Stimulated activated CD8-positive, alpha-beta memory T cell treated with anti-CD3 and anti-CD28 coated beads, Interleukin-7, amount 100 ng/mL, for 1 hour (primary cell): Measurements from ENCODE around the gene MAP4K3.
"Not testable (repeated sequence)": the region's sequence is repeated elsewhere in the genome, so short reads cannot be mapped to it uniquely, and the experiment has no call there.

Experiments used
- DNase-seq, 2 donors: peaks; one replicate each; pipeline ENCODE4 v3.0.0-alpha.2; 2020; ENCODE audit warnings: low read depth in 2 of 2

Gene MAP4K3

GRCh38 chr2:39244241-39244862, 192.7 kb downstream of the MAP4K3 start:
- DNase-seq: not testable (repeated sequence)

DNA sequence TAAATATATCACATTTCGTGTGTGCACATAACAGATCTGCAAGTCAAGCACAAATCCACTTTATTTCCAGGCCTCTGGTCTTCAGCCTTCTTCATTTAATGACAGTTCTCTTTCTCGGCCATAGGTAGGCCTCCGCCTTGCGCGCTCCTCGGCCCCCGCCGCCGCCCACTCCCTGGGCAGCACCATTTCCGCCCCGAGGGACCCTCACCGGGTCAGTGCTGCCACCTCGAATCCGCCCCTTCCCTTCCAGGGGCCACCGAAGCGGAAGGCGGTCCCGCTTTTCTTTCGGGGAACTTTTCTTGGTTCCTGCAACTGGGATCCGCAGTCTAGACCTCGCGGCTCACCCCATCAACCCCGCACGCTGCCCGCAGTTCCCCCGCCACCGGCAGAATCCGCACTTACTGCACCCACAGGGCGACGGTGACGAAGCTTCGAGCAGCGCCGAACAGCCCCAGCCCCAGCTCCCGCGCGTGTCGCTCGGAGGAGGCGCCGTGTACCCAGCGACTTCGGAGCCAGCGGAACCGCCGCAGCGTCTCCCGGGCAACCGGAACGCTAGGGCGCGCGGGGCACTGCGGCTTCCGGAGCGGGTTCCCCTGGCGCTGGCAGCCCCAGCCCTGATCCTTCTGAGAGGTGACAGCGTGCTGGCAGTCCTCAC, 193.5 kb downstream of the MAP4K3 start, which contains the start of gene CDKL4:
CDKL4 (minus strand) TSS at position 502 of the 655 bp plus-strand sequence.
- no peak for DNase-seq

DNA sequence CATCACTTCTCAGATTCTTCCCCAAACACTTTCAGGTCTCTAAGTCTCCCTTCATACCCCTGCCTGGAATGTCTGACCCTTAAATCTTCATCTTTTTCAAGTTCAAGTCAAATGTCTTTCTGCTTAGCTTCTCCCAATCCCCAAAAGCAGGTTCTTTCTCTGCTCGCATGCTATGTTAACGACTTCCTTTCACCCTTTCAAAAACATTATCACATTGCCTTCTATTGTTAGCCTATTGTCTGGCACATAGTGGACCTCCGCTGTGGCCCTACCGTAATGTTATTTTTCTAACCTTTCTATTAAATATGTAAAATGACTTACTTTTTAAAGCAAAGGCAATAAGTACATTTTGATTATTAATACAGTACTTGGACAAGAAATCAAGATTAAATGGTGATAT, 195.5 kb downstream of the MAP4K3 start:
- DNase-seq: no peak

- no peak for DNase-seq
Measured at GRCh38 chr2:39240758-39241157, 196.3 kb downstream of the MAP4K3 start.

GRCh38 chr2:39234754-39235153, 202.3 kb downstream of the MAP4K3 start:
- DNase-seq: no peak

DNA sequence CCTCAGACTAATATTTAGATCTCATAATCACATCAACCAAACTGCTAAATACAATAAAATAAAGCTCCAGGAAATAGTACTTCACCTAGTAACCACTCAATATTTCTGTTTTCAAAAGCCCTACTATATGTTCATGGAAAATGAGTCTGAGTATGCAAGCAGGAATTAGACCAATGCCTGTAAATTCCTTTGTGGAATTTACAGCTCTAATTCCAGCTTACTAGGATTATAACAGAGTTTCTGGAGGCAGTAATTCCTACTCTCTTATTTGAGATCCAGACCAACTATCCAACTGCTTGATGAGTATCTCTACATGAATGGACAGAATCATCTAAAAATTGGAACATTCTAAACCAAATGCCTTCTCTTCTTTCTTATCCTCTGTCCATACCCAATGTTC, 204.9 kb downstream of the MAP4K3 start:
- no peak for DNase-seq

DNA sequence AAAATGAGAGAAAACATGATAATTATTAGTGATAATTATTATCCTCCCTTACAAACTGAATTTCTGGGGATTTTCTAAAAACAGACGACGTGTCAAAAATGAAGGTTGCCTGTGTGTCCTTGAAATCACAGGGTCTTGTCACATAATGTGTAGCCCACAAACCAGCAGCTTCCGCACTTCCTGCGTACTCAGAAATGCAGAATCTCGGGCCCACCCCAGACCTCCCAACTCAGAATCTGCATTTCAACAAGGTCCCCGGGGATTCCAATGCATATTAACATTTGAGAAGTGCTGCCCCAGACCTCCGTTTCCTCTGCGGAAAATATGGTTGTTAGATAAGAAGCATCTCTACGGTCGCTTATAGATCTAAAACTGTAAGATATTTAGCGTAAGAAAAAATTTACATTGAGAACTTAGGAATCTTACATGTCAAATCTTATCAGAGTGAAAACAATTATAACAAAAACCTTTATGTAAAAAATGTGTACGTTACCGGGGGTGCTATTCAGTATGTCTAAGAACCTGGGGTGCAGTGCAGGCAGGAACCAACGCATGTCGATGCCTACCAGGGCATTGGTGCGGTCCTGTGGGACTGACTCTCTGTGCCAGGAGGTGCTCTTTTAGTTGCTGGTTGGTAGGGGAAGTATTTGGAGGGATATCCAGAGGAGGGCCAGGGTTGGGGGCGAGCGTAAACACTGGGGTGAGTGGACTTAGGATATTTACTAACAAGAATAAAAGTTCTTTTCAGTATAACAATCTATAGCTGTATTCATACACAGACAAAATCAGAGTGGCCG, 208.5 kb downstream of the MAP4K3 start:
- no peak for DNase-seq

DNA sequence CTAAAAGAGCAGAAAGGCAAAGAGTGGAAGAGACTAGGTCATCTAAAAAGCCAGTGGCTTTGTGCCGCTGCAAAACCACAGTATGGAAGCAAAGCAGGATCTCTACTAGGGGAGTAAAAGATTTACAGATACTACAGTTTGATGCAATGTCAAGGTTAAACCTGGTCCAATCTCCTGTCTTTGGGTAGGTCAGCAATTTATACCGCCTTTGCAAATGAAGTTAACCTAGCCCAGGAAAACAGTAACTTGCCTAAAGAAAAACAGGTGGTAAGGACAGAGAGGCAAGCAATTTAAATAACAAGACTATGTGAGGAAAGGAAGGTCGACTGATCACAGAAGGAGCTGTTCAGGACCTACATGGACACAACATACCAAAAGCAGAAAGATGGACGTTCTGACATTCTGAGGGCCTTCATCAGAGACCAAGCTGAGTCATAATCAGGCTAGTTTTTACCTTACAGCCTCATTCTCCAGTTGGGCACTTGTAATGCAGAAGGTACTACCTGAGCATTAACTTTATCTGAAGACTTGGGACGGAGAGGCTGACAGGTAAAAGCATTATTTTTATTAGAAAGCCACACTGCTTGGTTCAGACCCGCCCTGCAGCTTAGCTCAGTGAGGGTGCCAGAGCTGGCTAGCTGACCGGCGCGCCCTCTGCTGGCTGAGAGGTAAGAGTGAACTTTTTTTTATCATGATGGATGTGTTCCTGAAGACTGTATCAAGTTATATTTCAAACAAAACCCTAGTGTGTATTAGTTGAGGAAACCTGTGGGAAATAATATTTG, 209.3 kb downstream of the MAP4K3 start:
- DNase-seq: peak; percentile 62 to 71

- no peak for DNase-seq
Measured at GRCh38 chr2:39225567-39225966, 211.5 kb downstream of the MAP4K3 start.

DNA sequence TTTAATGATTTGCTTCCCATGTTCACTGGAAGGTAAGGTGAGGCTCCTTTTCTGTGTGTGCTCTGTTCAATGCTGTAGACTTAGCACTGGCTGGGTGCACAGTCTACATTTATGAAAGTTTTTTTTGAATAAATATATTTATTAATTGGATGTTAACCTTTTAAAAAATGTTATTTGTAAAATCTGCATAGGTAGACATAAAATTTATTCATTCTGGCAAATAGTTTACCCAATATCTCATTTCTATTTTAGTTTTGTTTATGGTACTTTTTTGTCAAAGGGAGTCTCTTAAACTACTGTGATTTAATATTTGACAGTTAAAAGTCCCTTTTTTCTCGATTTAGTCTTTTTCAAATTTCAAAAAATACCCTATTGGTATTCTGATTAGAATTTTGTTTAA, 213.2 kb downstream of the MAP4K3 start:
- no peak for DNase-seq

- no peak for DNase-seq
Measured at GRCh38 chr2:39221459-39221858, 215.6 kb downstream of the MAP4K3 start.

DNA sequence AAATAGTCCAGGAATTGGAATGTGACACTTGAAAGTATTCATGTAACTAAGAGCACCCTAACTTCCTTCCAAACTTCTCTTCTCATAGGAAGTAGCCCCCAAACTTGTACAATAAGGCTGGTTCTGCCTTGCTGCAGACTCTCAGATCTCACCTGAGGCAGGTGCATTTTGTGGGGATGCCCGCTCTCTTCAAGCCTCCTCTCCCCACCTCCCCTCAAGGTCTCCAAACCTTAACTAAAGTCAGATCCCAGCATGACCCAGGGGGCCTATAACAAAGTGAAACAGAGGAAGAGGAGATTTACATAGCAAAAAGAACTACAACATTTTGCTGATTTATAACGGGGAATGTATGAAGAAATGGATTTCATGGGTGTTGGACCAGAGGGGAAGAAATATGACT, 216.9 kb downstream of the MAP4K3 start:
- DNase-seq: no peak

GRCh38 chr2:39218391-39218790, 218.7 kb downstream of the MAP4K3 start:
- no peak for DNase-seq

DNA sequence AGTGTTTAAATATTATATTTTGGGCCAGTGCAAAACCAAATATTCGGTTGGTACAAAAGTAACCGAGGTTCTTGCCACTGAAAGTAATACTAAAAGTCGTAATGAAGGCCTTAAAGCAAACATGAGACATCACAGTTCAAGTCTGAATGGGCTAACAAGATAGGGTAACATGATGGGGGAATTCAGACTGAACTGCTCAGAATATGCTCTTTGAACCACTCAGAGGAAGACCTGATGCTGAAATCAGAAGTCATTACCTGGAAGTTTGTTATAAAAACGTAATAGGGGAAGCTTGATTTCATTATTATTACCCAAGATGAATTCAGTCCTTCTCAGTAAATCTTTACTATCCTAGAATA, 219.9 kb downstream of the MAP4K3 start:
- no peak for DNase-seq

DNA sequence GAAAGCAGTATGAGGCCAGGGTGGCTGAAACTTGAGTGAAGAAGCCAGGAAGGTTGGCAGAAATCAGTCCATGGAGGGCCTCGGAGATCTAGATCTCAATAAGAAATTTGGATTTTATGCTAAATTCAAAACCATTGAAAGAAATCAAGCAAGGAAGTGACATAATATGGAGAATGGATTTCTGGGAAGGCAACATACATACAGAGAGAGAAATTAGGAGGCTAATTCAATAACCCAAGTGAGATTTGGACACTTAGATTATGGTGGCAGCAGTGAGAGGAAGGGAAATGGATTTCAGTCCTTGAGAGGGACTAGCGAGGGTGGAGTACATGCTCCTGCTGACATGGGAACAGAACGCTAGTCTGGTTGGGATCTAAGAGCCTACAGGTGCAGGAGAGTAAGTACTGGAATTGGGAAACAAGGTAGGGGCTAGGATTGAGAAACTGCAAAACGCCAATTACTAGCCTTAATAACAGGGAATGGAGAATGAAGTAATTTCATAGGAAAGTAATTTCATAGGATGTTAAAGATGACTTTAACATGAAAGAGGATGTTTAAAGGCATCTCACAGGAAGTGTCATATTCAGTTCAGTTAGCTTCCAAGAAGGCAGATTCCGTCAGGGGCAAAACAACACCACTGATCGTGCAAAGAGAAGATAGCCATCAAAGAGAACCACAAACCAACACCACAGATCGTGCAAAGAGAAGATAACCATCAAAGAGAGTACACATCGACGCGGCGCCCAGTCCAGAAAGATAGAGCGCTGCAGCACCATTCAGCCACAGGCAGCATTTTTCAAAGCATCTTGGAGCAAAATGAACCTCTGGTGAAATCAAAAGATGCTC, 220.5 kb downstream of the MAP4K3 start:
- DNase-seq: peak; percentile 20 to 31

DNA sequence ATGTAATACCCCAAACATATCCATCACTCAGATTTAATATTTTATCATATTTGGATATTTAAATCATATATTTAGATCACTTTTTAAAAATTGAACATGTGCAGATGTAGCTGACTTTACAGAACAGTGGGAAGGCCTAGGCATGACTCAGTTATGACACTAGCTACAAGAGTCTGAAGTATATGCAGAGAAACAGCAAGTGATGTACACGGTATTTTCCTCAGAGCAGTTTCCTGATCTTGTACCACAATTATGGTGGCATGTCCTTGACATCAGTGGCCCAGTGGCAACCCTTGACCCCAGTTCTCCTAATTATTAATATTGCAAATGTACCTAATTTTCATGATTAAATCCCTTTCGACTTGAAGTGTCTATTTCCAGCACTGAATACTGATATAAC, 221.5 kb downstream of the MAP4K3 start:
- DNase-seq: no peak

- no peak for DNase-seq
Measured at GRCh38 chr2:39213015-39213414, 224.1 kb downstream of the MAP4K3 start.

DNA sequence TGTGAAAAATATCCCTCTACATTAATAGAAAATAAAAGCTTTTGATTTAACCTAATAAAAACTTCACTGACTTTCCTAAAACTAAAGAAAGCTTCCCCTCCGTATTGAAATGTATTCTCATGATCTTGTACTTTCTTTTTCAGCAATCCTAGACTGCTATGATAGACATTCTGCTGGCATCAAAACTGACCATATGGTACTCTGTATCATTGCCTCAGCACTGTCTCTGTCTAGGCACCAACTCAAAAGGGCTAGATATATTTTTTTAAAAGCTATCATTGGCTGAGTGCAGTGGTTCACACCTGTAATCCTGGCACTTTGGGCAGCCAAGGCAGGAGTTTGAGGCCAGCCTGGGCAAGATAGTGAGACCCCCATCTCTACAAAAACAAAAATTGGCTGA, 226.2 kb downstream of the MAP4K3 start:
- no peak for DNase-seq

DNA sequence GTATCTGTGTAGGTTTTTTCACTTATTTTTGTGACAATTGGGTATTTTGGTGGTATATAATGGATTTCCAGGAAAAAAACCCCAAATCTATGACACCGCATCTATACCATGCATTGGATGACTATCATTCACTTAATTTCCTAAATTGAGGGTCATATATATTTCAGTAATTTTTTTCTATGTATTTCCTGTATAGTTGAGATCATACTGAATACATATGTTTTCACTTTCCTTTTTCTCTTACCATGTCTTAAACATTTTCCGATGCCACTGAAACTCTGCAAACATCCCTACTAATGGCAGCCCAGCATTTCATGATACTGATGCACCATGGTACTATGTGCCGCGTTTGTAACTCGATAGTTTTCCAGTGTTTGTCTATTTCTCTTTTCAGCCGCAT, 233.7 kb downstream of the MAP4K3 start:
- DNase-seq: no peak

DNA sequence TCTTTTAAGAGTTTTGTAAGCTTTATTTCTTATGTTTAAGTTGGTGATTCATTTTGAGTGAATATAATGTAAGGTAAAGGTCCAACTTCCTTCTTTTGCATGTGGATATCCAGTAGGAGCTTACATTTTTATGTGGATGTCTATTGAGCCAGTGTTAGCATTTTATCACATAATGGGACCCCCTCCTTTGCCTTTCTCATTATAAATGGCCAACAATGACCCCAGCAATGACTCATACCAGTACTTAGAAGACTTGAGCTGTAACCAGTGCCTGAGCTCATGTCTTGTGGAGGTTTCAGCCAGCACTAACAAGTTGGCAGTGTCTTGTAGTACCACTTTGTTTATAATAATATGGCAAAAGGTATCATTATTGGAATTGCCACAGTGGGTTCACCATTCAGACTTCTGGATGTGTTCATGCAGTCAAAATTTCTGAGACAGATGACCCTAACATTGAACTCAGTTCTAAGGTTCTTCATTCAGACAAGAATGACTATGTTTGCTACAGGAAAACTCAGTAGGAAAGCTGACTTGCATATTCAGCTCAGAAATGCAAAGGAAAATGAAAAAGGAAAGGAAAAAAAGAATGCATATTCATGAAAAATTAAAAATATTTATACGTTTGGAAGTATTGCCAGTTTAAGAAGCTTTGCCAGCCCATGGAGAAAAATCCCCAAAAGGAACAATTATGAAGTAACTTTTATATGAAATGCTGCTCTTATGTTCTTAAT, 234.3 kb downstream of the MAP4K3 start:
- DNase-seq: no peak
